ENCODE measurements around the gene STC2. TPM values are rescaled to one million over a fixed set of nuclear protein-coding genes. Genes with fewer than 3 reads are reported as not detected.
A peak's percentile ranks its signal among the peaks of the same experiment; 100 is the strongest.

STC2 gene
- total RNA-seq, 5 donors from 2014 or later (not counting 1 experiment from before 2014, with no cell fraction given) = 0.47 to 1.2 (median 1.1) TPM; not detected in 2

DNA sequence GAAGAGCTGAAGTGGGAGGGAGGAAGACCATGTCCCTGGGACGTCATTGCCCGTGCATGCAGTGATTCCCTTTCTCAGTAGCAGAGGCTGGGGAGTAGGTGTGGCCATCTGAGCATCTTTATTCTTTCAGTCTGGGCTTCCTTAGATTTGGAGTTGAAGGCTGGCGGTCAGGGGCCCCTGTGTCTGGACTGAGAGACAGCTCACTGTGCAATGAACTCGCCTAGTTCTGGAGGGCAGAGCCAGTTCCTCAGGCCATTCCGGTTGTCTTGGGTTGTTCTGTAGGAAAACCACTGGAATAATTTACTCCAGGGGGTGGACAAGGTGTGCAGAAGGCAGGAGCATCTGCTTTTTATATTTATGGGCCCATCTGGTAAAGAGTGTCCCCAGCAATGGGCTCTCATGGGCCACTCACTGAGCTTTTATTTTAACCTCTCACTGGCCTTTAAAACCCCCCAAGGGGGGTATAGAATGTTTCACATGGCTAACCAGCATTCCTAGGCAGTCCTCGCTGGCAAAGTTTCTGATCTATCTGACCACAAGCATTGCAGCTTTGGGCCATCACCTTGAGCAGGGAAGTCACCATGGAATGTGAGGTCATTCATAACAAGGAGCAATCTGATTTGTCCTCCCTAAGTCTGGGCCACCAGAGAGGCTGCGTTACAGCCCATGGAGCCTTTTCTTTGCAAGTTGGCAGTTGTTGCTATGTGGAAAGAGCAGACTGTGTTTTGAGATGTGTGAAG is 9.2 kb downstream of the STC2 start:
- H3K36me3 Mint-ChIP-seq = no peaks in the 10 kb centered on the region
- no peak overlapping the region for H3K4me3 Mint-ChIP-seq
- peaks cover 2 to 53% of the 10 kb centered on the region in 2 experiments for H3K27me3 ChIP-seq (replicated peaks in 1 of 2; ENCODE audit: control insufficient read depth in 2 of 2, extremely low read depth in 1 of 2, insufficient read depth in 2 of 2, low read length in 1 of 2)
- H3K27me3 Mint-ChIP-seq = peaks cover 58 to 80% of the 10 kb centered on the region in 2 donors
- no peak for ATAC-seq (replicated peaks in 1 of 4)
- no peaks in the 10 kb centered on the region for H3K9me3 ChIP-seq
- H3K27ac ChIP-seq (ENCODE audit: low read length) = no peak overlapping the region
- H3K4me1 Mint-ChIP-seq = peaks cover 4% of the 10 kb centered on the region in 3 donors
- no peak overlapping the region for H3K4me3 ChIP-seq (ENCODE audit: control insufficient read depth in 1 of 2, extremely low read depth in 1 of 2, low read length in 1 of 2)
- H3K27ac Mint-ChIP-seq = no peak overlapping the region
- no peaks in the 10 kb centered on the region for H3K4me1 ChIP-seq (ENCODE audit: control insufficient read depth in 1 of 2, extremely low read depth in 1 of 2, insufficient read depth in 2 of 2, low read length in 2 of 2)
- no peaks in the 10 kb centered on the region for H3K9me3 Mint-ChIP-seq
- H3K36me3 ChIP-seq (ENCODE audit: control insufficient read depth in 2 of 2, extremely low read depth in 1 of 2, insufficient read depth in 1 of 2, low read length in 1 of 2) = no peaks in the 10 kb centered on the region
- CTCF ChIA-PET = no interaction called here
- POLR2A ChIA-PET = no interaction called here
- 75% methylated on average over 5 of the region's 7 CpGs for WGBS (ENCODE audit: insufficient coverage)
- no peak for DNase-seq

DNA sequence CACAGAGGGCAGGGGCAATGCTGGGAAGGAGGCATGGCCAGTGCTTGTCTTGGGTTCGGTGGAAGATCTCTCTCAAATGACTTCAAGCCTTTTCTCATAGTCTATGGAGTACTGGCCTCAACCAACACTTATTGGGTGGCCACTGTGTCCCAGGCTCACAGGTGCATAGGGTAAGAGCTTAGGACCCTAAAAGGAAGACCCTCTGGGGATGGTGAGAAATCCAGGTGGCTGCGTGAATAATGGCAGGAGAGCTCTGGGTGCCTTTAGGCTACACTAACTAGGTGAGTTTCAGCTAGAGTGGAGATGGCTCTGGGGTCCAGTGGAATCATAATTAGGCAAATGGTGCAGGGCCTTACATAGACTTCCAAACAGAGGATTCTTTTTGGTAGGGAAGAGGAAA is 9.9 kb downstream of the STC2 start:
- ChIA-PET CTCF (no interaction called here), POLR2A (no interaction called here)
- no peaks in the 10 kb centered on the region for H3K36me3 ChIP-seq (ENCODE audit: control insufficient read depth in 2 of 2, extremely low read depth in 1 of 2, insufficient read depth in 1 of 2, low read length in 1 of 2)
- no peak overlapping the region for H3K4me3 ChIP-seq (ENCODE audit: control insufficient read depth in 1 of 2, extremely low read depth in 1 of 2, low read length in 1 of 2)
- no peak for DNase-seq
- peaks cover 56 to 81% of the 10 kb centered on the region in 2 donors for H3K27me3 Mint-ChIP-seq
- ATAC-seq (replicated peaks in 1 of 4) = no peak
- no peak overlapping the region for H3K27ac Mint-ChIP-seq
- H3K9me3 Mint-ChIP-seq = no peaks in the 10 kb centered on the region
- H3K36me3 Mint-ChIP-seq = no peaks in the 10 kb centered on the region
- H3K4me3 Mint-ChIP-seq = no peak overlapping the region
- no peak overlapping the region for H3K27ac ChIP-seq (ENCODE audit: low read length)
- H3K4me1 ChIP-seq (ENCODE audit: control insufficient read depth in 1 of 2, extremely low read depth in 1 of 2, insufficient read depth in 2 of 2, low read length in 2 of 2) = no peaks in the 10 kb centered on the region
- no peaks in the 10 kb centered on the region for H3K4me1 Mint-ChIP-seq
- no CpG with 5 or more reads among the region's 2 CpGs for WGBS (ENCODE audit: insufficient coverage)
- H3K27me3 ChIP-seq (replicated peaks in 1 of 2; ENCODE audit: control insufficient read depth in 2 of 2, extremely low read depth in 1 of 2, insufficient read depth in 2 of 2, low read length in 1 of 2) = peaks cover 2 to 49% of the 10 kb centered on the region in 2 experiments
- no peaks in the 10 kb centered on the region for H3K9me3 ChIP-seq

DNA sequence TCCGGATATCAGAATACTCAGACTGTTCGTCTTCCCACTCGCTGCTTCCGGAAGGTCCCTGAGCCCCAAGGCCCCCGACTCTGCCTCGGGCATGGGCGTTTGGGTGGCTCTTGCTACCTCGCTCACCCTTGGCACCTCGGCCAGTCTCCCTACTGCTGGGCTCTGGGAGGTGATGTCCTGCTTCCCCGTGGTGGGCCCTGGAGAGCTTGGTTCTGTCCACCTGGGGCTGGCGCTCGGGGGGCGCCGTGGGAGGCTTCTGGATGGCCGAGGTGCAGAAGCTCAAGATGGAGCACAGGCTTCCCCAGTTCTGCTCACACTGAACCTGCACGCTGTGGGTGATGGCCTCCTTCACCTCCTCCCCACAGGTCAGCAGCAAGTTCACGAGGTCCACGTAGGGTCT is 10.4 kb downstream of the STC2 start:
- DNase-seq = no peak
- CTCF ChIA-PET = no interaction called here
- H3K4me3 ChIP-seq (ENCODE audit: control insufficient read depth in 1 of 2, extremely low read depth in 1 of 2, low read length in 1 of 2) = no peak overlapping the region
- POLR2A ChIA-PET = no interaction called here
- ATAC-seq (replicated peaks in 1 of 4) = no peak
- H3K27me3 ChIP-seq (replicated peaks in 1 of 2; ENCODE audit: control insufficient read depth in 2 of 2, extremely low read depth in 1 of 2, insufficient read depth in 2 of 2, low read length in 1 of 2) = peaks cover 2 to 46% of the 10 kb centered on the region in 2 experiments
- H3K27ac ChIP-seq (ENCODE audit: low read length) = no peak overlapping the region
- WGBS (ENCODE audit: insufficient coverage) = 83% methylated on average over 15 of the region's 18 CpGs
- Mint-ChIP-seq H3K27me3 (peaks cover 59 to 81% of the 10 kb centered on the region in 2 donors), H3K36me3 (no peaks in the 10 kb centered on the region), H3K4me3 (no peak overlapping the region), H3K9me3 (no peaks in the 10 kb centered on the region), H3K27ac (no peak overlapping the region), H3K4me1 (no peaks in the 10 kb centered on the region)
- H3K4me1 ChIP-seq (ENCODE audit: control insufficient read depth in 1 of 2, extremely low read depth in 1 of 2, insufficient read depth in 2 of 2, low read length in 2 of 2) = no peaks in the 10 kb centered on the region
- H3K9me3 ChIP-seq = no peaks in the 10 kb centered on the region
- H3K36me3 ChIP-seq (ENCODE audit: control insufficient read depth in 2 of 2, extremely low read depth in 1 of 2, insufficient read depth in 1 of 2, low read length in 1 of 2) = no peaks in the 10 kb centered on the region

DNA sequence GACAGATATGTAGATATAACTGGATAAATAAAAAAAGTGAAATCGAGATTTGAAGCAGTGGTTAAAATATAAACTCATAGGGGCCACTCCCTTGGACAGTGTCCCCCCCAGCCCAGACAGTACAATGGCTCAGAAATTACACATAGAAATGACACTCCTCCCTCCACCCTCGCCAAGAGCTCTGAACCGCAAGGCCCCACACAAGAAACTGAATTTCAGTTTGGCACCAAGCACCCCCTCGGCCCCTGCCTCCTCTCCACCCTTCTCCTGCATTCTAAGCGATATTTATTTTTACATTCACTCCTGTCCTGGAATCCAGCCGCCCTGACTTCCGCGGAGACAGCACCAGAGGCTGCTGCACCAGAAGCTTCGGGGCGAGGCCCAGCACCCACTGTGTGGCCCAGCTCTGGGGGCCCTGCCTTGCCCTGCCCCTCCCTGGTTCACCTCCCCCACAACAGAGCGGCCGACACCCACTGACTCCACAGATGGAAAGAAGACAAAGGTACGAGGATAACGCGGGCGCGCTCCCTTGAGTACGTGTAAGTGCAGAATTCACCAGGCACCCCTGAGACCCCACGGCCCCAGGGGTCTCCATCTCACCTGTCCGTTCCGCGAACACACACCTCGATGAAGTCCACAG is 11.0 kb downstream of the STC2 start:
- POLR2A ChIA-PET = no interaction called here
- WGBS (ENCODE audit: insufficient coverage) = 89% methylated on average over 16 of the region's 23 CpGs
- peak overlapping the region in 1 of 2 donors; percentile 14 for H3K27ac Mint-ChIP-seq

DNA sequence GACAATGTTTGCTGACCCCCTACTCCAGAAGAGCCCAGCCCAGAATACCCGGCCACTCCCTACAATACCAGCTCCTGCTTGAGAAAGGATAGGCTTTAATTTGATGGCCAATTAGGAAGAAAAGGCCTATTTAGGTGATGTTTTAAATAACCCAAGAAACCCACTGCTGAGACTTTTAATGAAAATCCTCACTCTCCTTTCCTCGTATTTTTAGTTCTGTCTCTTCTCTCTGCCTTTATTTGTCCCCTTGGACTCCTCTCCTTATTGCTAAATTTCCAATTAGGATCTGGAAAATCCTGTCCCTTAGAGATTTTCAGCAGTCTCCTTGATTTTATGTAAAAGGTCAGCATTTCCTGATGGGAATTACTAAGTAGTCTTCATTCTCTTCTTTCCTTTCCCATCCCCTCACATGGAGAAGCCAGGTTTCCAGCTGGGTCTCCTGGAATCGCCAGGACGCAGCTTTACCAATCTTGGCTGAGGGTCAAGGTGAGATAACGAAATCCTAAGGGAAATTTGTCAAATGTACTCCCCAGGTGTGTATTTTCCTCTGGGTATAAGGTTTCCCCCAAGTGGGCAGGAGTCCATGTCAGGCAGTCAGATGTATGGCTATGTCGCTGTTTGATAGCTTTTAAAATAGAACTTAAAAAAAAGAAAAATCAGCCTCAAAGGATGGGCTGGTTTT is 11.7 kb downstream of the STC2 start:
- H3K27ac Mint-ChIP-seq = peak overlapping the region in 1 of 2 donors; percentile 67
- DNase-seq (no peak), ATAC-seq (replicated peaks in 1 of 4) (no peak)
- Histone ChIP-seq H3K4me3 (ENCODE audit: control insufficient read depth in 1 of 2, extremely low read depth in 1 of 2, low read length in 1 of 2) (no peak overlapping the region), H3K27me3 (replicated peaks in 1 of 2; ENCODE audit: control insufficient read depth in 2 of 2, extremely low read depth in 1 of 2, insufficient read depth in 2 of 2, low read length in 1 of 2) (peaks cover 4 to 49% of the 10 kb centered on the region in 2 experiments), H3K4me1 (ENCODE audit: control insufficient read depth in 1 of 2, extremely low read depth in 1 of 2, insufficient read depth in 2 of 2, low read length in 2 of 2) (no peaks in the 10 kb centered on the region), H3K27ac (ENCODE audit: low read length) (no peak overlapping the region), H3K36me3 (ENCODE audit: control insufficient read depth in 2 of 2, extremely low read depth in 1 of 2, insufficient read depth in 1 of 2, low read length in 1 of 2) (no peaks in the 10 kb centered on the region), H3K9me3 (no peaks in the 10 kb centered on the region)
- H3K36me3 Mint-ChIP-seq = no peaks in the 10 kb centered on the region
- H3K4me1 Mint-ChIP-seq = no peaks in the 10 kb centered on the region
- CTCF ChIA-PET = interaction anchor here in 1 of 2 donors (0.6 kb wide), 1 partner anchor 24 kb away, joined by 5 read pairs; no protein-coding TSS in a partner anchor
- H3K27me3 Mint-ChIP-seq = peaks cover 67 to 86% of the 10 kb centered on the region in 2 donors
- POLR2A ChIA-PET = no interaction called here
- no peak overlapping the region for H3K4me3 Mint-ChIP-seq
- WGBS (ENCODE audit: insufficient coverage) = 48% methylated on average over 2 of the region's 6 CpGs
- no peaks in the 10 kb centered on the region for H3K9me3 Mint-ChIP-seq

More for the DNA sequence above, 11.0 kb downstream of the STC2 start:
- Mint-ChIP-seq H3K36me3 (no peaks in the 10 kb centered on the region), H3K4me3 (no peak overlapping the region), H3K4me1 (no peaks in the 10 kb centered on the region), H3K27me3 (peaks cover 61 to 80% of the 10 kb centered on the region in 2 donors), H3K9me3 (no peaks in the 10 kb centered on the region)
- Histone ChIP-seq H3K36me3 (ENCODE audit: control insufficient read depth in 2 of 2, extremely low read depth in 1 of 2, insufficient read depth in 1 of 2, low read length in 1 of 2) (no peaks in the 10 kb centered on the region), H3K4me3 (ENCODE audit: control insufficient read depth in 1 of 2, extremely low read depth in 1 of 2, low read length in 1 of 2) (no peak overlapping the region), H3K27me3 (replicated peaks in 1 of 2; ENCODE audit: control insufficient read depth in 2 of 2, extremely low read depth in 1 of 2, insufficient read depth in 2 of 2, low read length in 1 of 2) (peaks cover 4 to 46% of the 10 kb centered on the region in 2 experiments), H3K4me1 (ENCODE audit: control insufficient read depth in 1 of 2, extremely low read depth in 1 of 2, insufficient read depth in 2 of 2, low read length in 2 of 2) (no peaks in the 10 kb centered on the region), H3K27ac (ENCODE audit: low read length) (no peak overlapping the region), H3K9me3 (no peaks in the 10 kb centered on the region)
- ATAC-seq (replicated peaks in 1 of 4) (no peak), DNase-seq (no peak)
- CTCF ChIA-PET = interaction anchor here in 1 of 2 donors (0.6 kb wide), 1 partner anchor 24 kb away, joined by 5 read pairs; no protein-coding TSS in a partner anchor

DNA sequence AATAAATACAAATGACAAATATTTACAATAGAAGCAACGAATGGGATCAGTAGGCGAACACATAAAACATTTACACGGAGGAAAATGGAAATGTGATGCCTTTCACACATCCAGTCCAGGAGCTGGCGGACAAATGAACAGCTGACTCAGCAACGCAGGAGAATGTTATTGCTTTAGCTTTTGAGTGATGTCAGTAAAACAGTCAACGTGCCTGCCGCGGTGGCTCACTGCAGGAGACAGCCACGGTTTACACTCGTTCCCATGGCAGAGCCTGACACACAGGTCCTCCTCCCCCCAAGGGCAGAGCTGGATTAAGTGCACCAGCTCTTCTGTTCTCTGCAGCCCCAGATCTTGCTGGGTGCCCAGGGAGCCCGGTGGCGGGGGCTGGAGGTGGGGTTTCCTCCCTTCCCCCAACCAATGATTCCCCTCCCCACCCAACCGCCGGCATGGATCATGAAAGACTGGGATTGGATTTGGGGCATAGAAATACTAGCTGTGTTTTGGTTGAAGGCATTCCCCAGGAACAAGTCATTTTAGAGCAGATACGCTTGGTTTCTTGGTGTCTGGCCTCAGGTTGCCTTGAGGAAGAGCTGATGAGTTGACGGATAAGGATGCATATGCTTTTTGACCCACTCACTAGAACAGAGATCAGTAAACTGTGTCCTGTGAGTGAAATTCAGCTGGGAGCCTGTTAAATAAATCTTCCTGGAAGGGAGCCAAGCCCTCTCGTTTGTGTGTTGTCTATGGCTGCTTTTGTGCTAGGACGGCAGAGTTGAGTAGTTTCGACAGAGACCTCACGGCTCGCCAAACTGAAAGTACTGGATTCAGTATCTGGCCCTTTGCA is 12.5 kb downstream of the STC2 start:
- Mint-ChIP-seq H3K36me3 (no peaks in the 10 kb centered on the region), H3K27ac (no peak overlapping the region), H3K9me3 (no peaks in the 10 kb centered on the region), H3K27me3 (peaks cover 70 to 87% of the 10 kb centered on the region in 2 donors), H3K4me3 (no peak overlapping the region), H3K4me1 (no peaks in the 10 kb centered on the region)
- ATAC-seq (replicated peaks in 1 of 4) = no peak
- DNase-seq = no peak
- Histone ChIP-seq H3K4me1 (ENCODE audit: control insufficient read depth in 1 of 2, extremely low read depth in 1 of 2, insufficient read depth in 2 of 2, low read length in 2 of 2) (no peaks in the 10 kb centered on the region), H3K27ac (ENCODE audit: low read length) (no peak overlapping the region), H3K36me3 (ENCODE audit: control insufficient read depth in 2 of 2, extremely low read depth in 1 of 2, insufficient read depth in 1 of 2, low read length in 1 of 2) (no peaks in the 10 kb centered on the region), H3K9me3 (no peaks in the 10 kb centered on the region), H3K27me3 (replicated peaks in 1 of 2; ENCODE audit: control insufficient read depth in 2 of 2, extremely low read depth in 1 of 2, insufficient read depth in 2 of 2, low read length in 1 of 2) (peaks cover 4 to 52% of the 10 kb centered on the region in 2 experiments), H3K4me3 (ENCODE audit: control insufficient read depth in 1 of 2, extremely low read depth in 1 of 2, low read length in 1 of 2) (no peak overlapping the region)
- ChIA-PET POLR2A (no interaction called here), CTCF (interaction anchor here in 1 of 2 donors (1.2 kb wide), 1 partner anchor 22 kb away, joined by 5 read pairs; no protein-coding TSS in a partner anchor)
- 47% methylated on average over 4 of the region's 21 CpGs for WGBS (ENCODE audit: insufficient coverage)

Measured in T-cell (primary cell).